ENCODE data around the gene NAV2. TPM values are rescaled to one million over a fixed set of nuclear protein-coding genes. Genes with fewer than 3 reads are reported as not detected.
A peak's percentile ranks its signal among the peaks of the same experiment; 100 is the strongest.

NAV2 gene
- polyA plus RNA-seq, 3 donors = not detected

DNA sequence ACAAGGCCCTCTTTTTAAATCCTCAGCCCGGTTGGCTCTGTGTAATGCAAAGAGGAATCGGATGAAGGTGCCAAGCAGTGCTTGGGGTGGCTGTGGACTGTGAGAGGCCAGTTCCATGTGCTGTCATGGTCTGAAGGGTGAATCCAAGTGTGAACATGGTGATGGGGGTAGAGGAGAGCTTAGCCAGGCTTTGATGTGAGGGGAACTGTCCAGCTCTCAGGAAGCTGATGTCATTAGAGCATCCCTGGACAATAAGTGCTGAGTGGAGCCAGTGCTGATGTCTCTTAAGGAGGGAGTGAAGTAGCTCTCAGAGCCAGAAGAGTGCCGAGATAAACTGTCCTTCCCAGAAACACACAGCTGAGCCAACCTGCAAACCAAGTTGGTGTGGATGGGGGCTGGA is 53.6 kb downstream of the NAV2 start:
- Histone ChIP-seq H3K36me3 (replicated peaks in 1 of 2; ENCODE audit: control insufficient read depth in 1 of 2, insufficient read depth in 2 of 2, low read length in 2 of 2) (no peaks in the 10 kb centered on the region), H4K20me1 (ENCODE audit: insufficient read depth, low read length) (no peaks in the 10 kb centered on the region), H3K9me3 (replicated peaks in 1 of 2; ENCODE audit: control insufficient read depth in 1 of 2, insufficient read depth in 1 of 2, low read length in 2 of 2) (no peaks in the 10 kb centered on the region), H2AFZ (ENCODE audit: insufficient read depth, low read depth, low read length, poor library complexity, severe bottlenecking) (no peak overlapping the region), H3K4me2 (replicated peaks; ENCODE audit: extremely low read depth, low read length, poor library complexity, severe bottlenecking) (no peak overlapping the region), H3K27ac (ENCODE audit: low read depth in 1 of 2, low read length in 2 of 2) (no peak overlapping the region), H3K4me3 (replicated peaks in 1 of 3; ENCODE audit: low read depth in 2 of 3, low read length in 3 of 3) (no peak overlapping the region), H3K79me2 (ENCODE audit: insufficient read depth, low read length) (no peaks in the 10 kb centered on the region), H3K27me3 (ENCODE audit: control insufficient read depth in 2 of 2, insufficient read depth in 2 of 2, low read length in 2 of 2) (no peaks in the 10 kb centered on the region), H3K4me1 (ENCODE audit: control insufficient read depth in 1 of 2, insufficient read depth in 2 of 2, low read length in 2 of 2) (no peaks in the 10 kb centered on the region), H3K9ac (ENCODE audit: insufficient read depth, low read length, poor library complexity, severe bottlenecking) (no peak overlapping the region)
- no peak for DNase-seq
- intact Hi-C loops (cut with micrococcal nuclease) = no loop called here
- H3K4me3 Mint-ChIP-seq = peak overlapping the region in 1 of 2 donors; percentile 19
- H3K9me3 Mint-ChIP-seq = no peaks in the 10 kb centered on the region
- TF ChIP-seq, protein P1, sequence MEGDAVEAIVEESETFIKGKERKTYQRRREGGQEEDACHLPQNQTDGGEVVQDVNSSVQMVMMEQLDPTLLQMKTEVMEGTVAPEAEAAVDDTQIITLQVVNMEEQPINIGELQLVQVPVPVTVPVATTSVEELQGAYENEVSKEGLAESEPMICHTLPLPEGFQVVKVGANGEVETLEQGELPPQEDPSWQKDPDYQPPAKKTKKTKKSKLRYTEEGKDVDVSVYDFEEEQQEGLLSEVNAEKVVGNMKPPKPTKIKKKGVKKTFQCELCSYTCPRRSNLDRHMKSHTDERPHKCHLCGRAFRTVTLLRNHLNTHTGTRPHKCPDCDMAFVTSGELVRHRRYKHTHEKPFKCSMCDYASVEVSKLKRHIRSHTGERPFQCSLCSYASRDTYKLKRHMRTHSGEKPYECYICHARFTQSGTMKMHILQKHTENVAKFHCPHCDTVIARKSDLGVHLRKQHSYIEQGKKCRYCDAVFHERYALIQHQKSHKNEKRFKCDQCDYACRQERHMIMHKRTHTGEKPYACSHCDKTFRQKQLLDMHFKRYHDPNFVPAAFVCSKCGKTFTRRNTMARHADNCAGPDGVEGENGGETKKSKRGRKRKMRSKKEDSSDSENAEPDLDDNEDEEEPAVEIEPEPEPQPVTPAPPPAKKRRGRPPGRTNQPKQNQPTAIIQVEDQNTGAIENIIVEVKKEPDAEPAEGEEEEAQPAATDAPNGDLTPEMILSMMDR (IDR thresholded peaks at IDR 0.05) = no peak
- no peaks in the 10 kb centered on the region for H3K4me1 Mint-ChIP-seq
- no peaks in the 10 kb centered on the region for H3K36me3 Mint-ChIP-seq
- no peak overlapping the region for H3K27ac Mint-ChIP-seq
- WGBS (ENCODE audit: insufficient coverage) = 100% methylated on average over 1 of the region's 3 CpGs
- H3K27me3 Mint-ChIP-seq (ENCODE audit: low read depth in 3 of 3) = peaks cover 8 to 20% (median 13%) of the 10 kb centered on the region in 3 donors

DNA sequence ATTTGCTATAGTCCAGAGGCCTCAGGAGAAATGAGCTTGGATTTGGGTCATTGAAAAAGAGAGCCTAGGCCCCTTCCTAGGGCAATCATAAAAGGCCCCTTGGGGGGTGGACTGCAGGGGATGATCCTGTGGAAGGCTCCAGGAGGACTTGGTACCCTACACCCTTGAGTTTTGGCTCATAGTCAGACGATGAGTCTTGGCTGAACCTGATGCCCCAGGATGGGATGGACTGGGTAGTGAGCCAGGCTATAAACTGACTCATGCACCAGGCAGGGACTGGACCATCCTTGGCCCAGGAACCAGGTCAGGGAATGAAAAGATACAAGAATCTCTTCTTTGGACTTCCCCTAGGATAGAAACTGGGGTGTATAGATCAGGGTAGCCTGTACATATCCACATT is 54.2 kb downstream of the NAV2 start:
- intact Hi-C loops (cut with micrococcal nuclease) = no loop called here
- H3K27me3 Mint-ChIP-seq (ENCODE audit: low read depth in 3 of 3) = peaks cover 8 to 26% (median 13%) of the 10 kb centered on the region in 3 donors
- no peaks in the 10 kb centered on the region for H3K79me2 ChIP-seq (ENCODE audit: insufficient read depth, low read length)

More for the DNA sequence above, 54.2 kb downstream of the NAV2 start:
- Histone ChIP-seq H3K9ac (ENCODE audit: insufficient read depth, low read length, poor library complexity, severe bottlenecking) (no peak overlapping the region), H3K9me3 (replicated peaks in 1 of 2; ENCODE audit: control insufficient read depth in 1 of 2, insufficient read depth in 1 of 2, low read length in 2 of 2) (no peaks in the 10 kb centered on the region), H3K4me3 (replicated peaks in 1 of 3; ENCODE audit: low read depth in 2 of 3, low read length in 3 of 3) (no peak overlapping the region), H2AFZ (ENCODE audit: insufficient read depth, low read depth, low read length, poor library complexity, severe bottlenecking) (no peak overlapping the region), H4K20me1 (ENCODE audit: insufficient read depth, low read length) (no peaks in the 10 kb centered on the region), H3K4me2 (replicated peaks; ENCODE audit: extremely low read depth, low read length, poor library complexity, severe bottlenecking) (no peak overlapping the region), H3K4me1 (ENCODE audit: control insufficient read depth in 1 of 2, insufficient read depth in 2 of 2, low read length in 2 of 2) (no peaks in the 10 kb centered on the region), H3K27me3 (ENCODE audit: control insufficient read depth in 2 of 2, insufficient read depth in 2 of 2, low read length in 2 of 2) (no peaks in the 10 kb centered on the region), H3K27ac (ENCODE audit: low read depth in 1 of 2, low read length in 2 of 2) (no peak overlapping the region), H3K36me3 (replicated peaks in 1 of 2; ENCODE audit: control insufficient read depth in 1 of 2, insufficient read depth in 2 of 2, low read length in 2 of 2) (no peaks in the 10 kb centered on the region)
- TF ChIP-seq, protein P1 (IDR thresholded peaks at IDR 0.05) = no peak
- H3K4me1 Mint-ChIP-seq = no peaks in the 10 kb centered on the region
- DNase-seq = no peak
- no peak overlapping the region for H3K4me3 Mint-ChIP-seq
- H3K27ac Mint-ChIP-seq = no peak overlapping the region
- no CpG with 5 or more reads among the region's 1 CpG for WGBS (ENCODE audit: insufficient coverage)
- no peaks in the 10 kb centered on the region for H3K9me3 Mint-ChIP-seq
- no peaks in the 10 kb centered on the region for H3K36me3 Mint-ChIP-seq

Data from CD14-positive monocyte (primary cell).